HG02759 (cell line): ENCODE measurements around the gene ACBD4.

Experiments used
- ATAC-seq: cut with Tn5 transposase; IDR thresholded peaks from one replicate; pipeline ENCODE4 v1.9.1; 2021; ENCODE audit warnings: mild to moderate bottlenecking, moderate library complexity; ENCODE audit not compliant: unreplicated experiment

ACBD4 gene

GRCh38 chr17:45104029-45104428 lies 31.5 kb upstream of the ACBD4 start:
- no peak for ATAC-seq

- no peak for ATAC-seq
Measured at GRCh38 chr17:45104497-45104896, 31.0 kb upstream of the ACBD4 start.

- ATAC-seq: no peak
Measured at GRCh38 chr17:45104907-45105624, 30.4 kb upstream of the ACBD4 start.

GRCh38 chr17:45106096-45106495 lies 29.4 kb upstream of the ACBD4 start:
- no peak for ATAC-seq

GRCh38 chr17:45106582-45106981 lies 28.9 kb upstream of the ACBD4 start:
- ATAC-seq: no peak

GRCh38 chr17:45107293-45108010 lies 28.0 kb upstream of the ACBD4 start:
- no peak for ATAC-seq

- no peak for ATAC-seq
Measured at GRCh38 chr17:45108051-45108450, 27.4 kb upstream of the ACBD4 start.

GRCh38 chr17:45108595-45109521 lies 26.6 kb upstream of the ACBD4 start:
- ATAC-seq: no peak

GRCh38 chr17:45110676-45111611 lies 24.5 kb upstream of the ACBD4 start:
- ATAC-seq: no peak

GRCh38 chr17:45111850-45112249 lies 23.6 kb upstream of the ACBD4 start:
- ATAC-seq: no peak

GRCh38 chr17:45112559-45113423 lies 22.7 kb upstream of the ACBD4 start:
- ATAC-seq: no peak

GRCh38 chr17:45113424-45113754 lies 22.1 kb upstream of the ACBD4 start:
- no peak for ATAC-seq

- no peak for ATAC-seq
Measured at GRCh38 chr17:45114117-45114932, 21.2 kb upstream of the ACBD4 start.

GRCh38 chr17:45115015-45115625 lies 20.4 kb upstream of the ACBD4 start:
- ATAC-seq: no peak

- no peak for ATAC-seq
Measured at GRCh38 chr17:45115871-45116270, 19.6 kb upstream of the ACBD4 start.

- no peak for ATAC-seq
Measured at GRCh38 chr17:45116434-45117016, 19.0 kb upstream of the ACBD4 start.

GRCh38 chr17:45117334-45117733 lies 18.2 kb upstream of the ACBD4 start:
- ATAC-seq: no peak
